Pulmonary artery endothelial cell (primary cell): ENCODE results near the gene WDR70. TPM values are rescaled to one million over a fixed set of nuclear protein-coding genes. Genes with fewer than 3 reads are reported as not detected.
A peak's percentile ranks its signal among the peaks of the same experiment; 100 is the strongest.
"Not testable (repeated sequence)": the region's sequence is repeated elsewhere in the genome, so short reads cannot be mapped to it uniquely, and the experiment has no call there.

Experiments used
- DNase-seq: peaks from one replicate; pipeline ENCODE4 v3.0.0-alpha.2; 2011; ENCODE audit warnings: low read depth, low spot score
- total RNA-seq: library from RNA; depleted of rRNA; stranded (reverse); fragments of >200 nt; gene quantifications from 2 replicates; pipeline ENCODE4 v1.2.3, GENCODE V29; 2014

The WDR70 gene
- 35.9 and 37.5 TPM in 2 replicates for total RNA-seq

- DNase-seq, result peak; percentile 74
These were observed at the start of gene WDR70 for GRCh38 chr5:37379100-37379628. Gene WDR70, plus strand, starts transcription at chr5:37379318. Its CDS starts 50 bp downstream, at chr5:37379368.

- not testable (repeated sequence) for DNase-seq
These were observed 44.4 kb upstream of the WDR70 start for GRCh38 chr5:37334754-37335153.

DNA sequence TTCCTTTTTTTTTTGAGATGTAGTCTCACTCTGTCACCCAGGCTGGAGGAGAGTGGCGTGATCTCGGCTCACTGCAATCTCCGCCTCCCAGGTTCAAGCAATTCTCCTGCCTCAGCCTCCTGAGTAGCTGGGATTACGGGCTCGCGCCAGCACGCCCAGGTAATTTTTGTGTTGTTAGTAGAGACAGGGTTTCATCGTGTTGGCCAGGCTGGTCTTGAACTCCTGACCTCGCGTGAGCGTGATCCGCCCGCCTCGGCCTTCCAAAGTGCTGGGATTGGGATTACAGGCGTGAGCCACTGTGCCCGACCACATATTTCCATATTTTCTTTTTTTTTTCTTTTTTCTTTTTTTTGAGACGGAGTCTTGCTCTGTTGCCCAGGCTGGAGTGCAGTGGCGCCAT, 36.4 kb upstream of the WDR70 start:
- DNase-seq, result not testable (repeated sequence)

DNA sequence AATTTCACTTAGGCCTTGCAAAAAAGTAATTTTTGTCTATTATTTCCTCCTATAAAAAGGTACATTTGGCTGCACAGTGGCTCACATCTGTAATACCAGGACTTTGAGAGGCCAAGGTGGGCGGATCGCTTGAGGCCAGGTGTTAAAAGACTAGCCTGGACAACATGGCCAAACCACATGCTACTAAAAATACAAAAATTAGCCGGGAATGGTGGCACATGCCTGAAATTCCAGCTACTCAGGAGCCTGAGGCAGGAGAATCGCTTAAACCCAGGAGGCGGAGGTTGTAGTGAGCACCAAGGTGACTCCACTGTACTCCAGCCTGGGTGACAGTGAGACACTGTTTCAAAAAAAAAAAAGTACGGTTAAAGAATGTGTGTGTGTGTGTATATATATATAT, 24.0 kb upstream of the WDR70 start:
- DNase-seq, result no peak

DNA sequence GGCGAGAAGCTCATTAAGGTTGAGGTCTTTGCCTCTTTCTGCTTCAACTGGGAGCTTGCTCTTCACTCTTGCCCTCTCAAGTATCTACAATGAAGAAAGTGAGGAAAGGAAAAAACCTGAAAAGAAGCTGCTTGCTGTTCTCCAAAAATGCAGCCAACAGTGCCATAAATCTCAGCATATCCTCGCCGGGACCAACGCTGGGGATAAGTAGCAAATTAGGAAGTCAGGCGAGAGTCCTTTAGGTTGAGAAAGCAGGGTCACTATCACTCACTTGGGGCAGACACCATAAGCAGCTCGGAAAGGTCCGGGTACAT, 8.6 kb upstream of the WDR70 start:
- DNase-seq, result no peak

- peak; percentile 91 for DNase-seq
These were observed 8.0 kb upstream of the WDR70 start, which contains the start of gene NUP155 for GRCh38 chr5:37370864-37371726. Gene NUP155, minus strand, starts transcription at chr5:37371106. Its CDS starts 129 bp downstream, at chr5:37370977.

DNA sequence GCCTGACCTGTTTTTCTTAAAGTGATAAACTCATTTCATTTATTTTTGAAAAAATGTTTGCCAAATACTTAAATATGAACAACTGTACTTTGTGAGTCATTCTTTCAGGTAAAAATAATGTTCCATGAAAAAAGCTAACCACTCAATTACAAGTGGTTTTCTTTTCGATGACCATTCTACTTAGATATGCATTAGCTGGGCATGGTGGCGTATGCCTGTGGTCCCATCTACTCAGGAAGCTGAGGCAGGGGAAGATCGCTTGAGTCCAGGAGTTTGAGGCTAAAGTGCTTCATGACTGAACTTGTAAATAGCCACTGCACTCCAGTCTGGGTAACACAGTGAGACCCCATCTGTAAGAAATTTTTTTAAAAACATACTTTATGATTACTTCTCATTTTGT, 4.0 kb upstream of the WDR70 start:
- no peak for DNase-seq

DNA sequence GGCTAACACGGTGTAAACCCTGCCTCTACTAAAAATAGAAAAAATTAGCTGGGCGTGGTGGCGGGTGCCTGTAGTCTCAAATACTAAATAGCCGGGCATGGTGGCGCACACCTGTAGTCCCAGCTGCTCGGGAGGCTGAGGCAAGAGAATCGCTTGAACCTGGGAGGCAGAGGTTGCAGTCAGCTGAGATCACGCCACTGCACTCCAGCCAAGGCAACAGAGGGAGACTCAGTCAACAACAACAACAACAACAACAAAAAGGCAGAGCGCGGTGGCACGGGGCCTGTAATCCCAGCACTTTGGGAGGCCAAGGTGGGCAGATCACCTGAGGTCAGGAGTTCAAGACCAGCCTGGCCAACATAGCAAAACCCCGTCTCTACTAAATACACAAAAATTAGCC, 1.1 kb upstream of the WDR70 start:
- not testable (repeated sequence) for DNase-seq

- no peak for DNase-seq
These were observed 12.5 kb downstream of the WDR70 start for GRCh38 chr5:37391591-37391990.

GRCh38 chr5:37396352-37396751, 17.2 kb downstream of the WDR70 start:
- DNase-seq, result no peak

DNA sequence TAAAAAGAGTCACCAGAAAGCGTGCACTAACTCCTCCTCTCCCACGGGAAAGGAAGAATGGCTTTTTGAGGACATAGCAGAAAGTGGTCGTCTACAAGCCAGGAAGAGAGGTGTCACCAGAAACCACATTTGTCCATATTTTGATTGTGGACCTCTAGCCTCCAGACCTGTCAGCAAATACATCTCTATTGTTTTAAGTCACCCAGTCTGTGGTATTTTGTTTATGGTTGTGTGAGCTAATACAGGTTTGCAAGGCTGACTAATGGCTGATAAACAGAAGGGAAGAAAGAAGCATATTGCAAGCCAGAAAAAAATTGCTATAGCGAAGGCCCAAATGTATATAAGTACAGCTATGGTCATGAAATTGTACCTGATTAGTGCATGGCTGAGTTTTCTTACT, 21.4 kb downstream of the WDR70 start:
- no peak for DNase-seq

DNA sequence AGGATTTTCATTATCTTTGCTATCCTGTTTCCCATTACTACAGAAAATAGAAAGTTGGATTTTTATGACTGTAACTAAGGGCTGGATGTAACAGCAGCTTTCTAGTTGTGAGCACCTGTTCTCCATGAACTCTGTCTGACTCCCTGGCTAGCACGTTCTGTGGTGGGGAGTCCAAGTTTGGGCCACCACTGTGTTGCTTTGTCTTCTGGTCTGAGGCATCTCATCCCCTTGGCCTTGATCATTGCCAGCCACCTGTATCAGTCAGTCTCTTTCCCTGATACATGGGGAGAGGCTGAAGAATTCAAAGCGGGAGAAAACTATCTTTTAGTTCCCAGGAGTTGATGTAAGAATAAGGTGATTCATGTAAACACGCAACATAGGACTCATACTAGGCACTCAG, 33.4 kb downstream of the WDR70 start:
- DNase-seq, result no peak

DNA sequence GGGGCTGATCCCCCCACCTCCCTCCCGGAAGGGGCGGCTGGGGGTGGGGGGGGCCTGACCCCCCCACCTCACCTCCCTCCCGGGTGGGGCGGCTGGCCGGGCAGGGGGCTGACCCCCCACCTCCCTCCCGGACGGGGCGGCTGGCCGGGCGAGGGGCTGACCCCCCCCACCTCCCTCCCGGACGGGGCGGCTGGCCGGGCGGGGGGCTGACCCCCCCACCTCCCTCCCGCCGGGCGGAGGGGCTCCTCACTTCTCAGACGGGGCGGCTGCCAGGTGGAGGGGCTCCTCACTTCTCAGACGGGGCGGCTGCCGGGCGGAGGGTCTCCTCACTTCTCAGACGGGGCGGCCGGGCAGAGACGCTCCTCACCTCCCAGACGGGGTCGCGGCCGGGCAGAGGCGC, 36.3 kb downstream of the WDR70 start:
- DNase-seq, result not testable (repeated sequence)

- DNase-seq, result no peak
These were observed 38.2 kb downstream of the WDR70 start for GRCh38 chr5:37417347-37417746.

- DNase-seq, result no peak
These were observed 45.3 kb downstream of the WDR70 start for GRCh38 chr5:37424441-37424840.

DNA sequence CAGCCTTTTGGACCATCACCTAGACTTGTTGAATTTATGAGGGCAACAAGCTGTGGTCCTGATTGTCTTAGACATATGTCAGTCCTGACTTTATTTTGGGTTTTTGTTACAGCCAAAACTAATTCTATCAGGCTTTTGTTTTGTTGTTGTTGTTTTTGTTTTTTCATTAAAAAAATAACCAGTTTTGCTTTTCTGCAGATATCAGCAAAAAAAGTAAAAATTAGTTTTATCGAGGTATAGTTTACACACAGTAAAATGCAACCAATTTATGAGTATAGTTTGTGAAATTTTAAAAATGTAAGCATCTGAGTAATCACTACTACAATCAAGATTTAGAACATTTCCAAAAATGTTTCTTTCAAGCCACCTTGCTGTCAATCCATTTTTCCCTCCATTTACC, 48.9 kb downstream of the WDR70 start:
- DNase-seq, result no peak

DNA sequence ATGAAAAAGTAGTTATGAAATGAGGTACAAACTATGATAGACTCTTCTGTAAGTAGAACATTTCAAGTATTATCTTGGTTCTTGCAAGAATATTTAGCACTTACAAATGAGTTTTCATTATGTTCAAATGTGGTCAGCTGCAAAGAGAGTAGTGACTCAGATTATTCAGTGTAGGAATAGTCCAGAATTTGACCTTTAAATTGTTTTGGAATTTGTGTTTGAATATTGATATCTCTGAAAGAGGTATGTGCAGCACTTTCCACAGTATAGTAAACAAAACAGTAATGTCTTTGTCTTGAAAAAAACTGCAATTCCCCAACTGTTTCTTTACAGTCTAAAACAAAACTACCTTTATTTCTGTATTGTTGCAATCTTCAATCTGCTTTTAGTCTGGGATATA, 56.1 kb downstream of the WDR70 start:
- DNase-seq, result no peak

DNA sequence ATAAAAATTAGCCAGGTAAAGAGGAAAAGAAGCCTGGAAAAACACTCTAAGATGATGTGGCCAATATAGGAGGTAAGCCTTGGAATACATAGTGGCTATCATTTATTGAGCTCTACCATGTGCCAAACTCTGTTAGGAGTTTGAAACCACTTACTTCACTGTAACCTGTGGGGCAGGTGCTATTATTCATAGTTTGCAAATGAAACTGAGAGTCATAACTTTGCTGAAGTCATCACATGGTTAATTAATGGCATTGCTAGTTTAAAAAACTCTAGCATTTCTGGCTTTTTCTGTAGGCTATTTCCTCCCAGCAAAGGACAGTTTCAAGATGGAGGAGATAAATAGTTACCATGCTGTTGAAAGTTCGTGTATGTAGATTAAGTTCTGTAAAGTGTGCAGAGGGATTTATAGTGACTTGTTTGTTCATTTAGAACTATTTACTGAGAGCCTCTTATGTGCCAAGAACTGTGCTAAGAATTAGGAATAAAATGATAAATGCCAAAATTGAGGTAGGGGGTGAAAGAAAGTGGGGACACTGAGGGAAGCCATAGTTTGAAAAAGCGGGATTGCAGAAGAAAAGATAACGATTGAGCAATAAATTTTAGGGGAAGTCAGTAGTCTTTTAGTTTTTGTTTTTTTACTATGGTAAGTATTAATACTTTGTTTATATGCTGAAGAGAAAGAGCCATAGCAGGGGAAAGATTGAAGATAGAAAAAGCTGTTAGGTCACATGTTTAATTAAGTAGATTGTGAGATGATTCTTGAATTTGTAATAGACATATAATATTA, 57.2 kb downstream of the WDR70 start:
- DNase-seq, result no peak

DNA sequence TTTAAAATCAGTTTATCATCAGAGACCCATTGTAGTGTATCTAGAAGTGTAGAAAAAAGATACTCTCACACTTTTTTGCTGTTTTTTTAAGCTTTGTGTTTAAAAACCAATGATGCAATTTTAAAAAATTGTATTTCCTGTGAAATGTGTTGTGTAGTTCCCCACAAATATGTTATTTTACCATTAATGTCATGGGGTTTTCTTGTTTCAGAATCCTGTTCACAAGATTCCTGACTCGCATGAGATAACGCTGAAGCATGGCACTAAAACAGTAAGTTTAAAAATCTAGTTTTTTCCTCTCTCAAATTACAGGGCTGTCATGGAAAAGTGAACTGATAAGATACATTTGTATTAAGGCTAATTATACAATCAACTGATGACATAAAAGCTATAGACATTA, 58.6 kb downstream of the WDR70 start:
- no peak for DNase-seq

DNA sequence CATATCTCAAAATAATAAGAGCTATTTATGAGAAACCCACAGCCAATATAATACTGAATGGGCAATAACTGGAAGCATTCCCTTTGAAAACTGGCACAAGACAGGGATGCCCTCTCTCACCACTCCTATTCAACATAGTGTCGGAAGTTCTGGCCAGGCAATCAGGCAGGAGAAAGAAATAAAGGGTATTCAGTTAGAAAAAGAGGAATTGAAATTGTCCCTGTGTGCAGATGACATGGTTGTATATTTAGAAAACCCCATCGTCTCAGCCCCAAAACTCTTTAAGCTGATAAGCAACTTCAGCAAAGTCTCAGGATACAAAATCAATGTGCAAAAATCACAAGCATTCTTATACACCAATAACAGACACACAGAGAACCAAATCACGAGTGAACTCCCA, 66.7 kb downstream of the WDR70 start:
- DNase-seq, result not testable (repeated sequence)

GRCh38 chr5:37448941-37449340, 69.8 kb downstream of the WDR70 start:
- DNase-seq, result no peak

GRCh38 chr5:37451991-37452390, 72.9 kb downstream of the WDR70 start:
- not testable (repeated sequence) for DNase-seq
